Common myeloid progenitor, CD34-positive (primary cell): ENCODE data around the gene CSF3.
A peak's percentile ranks its signal among the peaks of the same experiment; 100 is the strongest.

Experiments used
- CTCF ChIA-PET: fragments of 350-600 bp; sonication (Branson Sonifier 250); formaldehyde crosslinking; loops from one replicate; lab custom pipeline; 2021; ENCODE audit warnings: antibody characterized with exemption; lab: Charles Lee
- POLR2A ChIA-PET: fragments of 350-600 bp; sonication (Branson Sonifier 250); formaldehyde crosslinking; loops from one replicate; lab custom pipeline; 2021; ENCODE audit warnings: antibody characterized with exemption; lab: Charles Lee
- DNase-seq, 3 donors: peaks; one replicate each; pipeline versions ENCODE4 v3.0.0 to v3.0.0-alpha.2; 2013
- H3K27ac ChIP-seq, 2 experiments: 1 replicate in 1 of 2; 2 replicates in 1 of 2; pipeline ENCODE4 v1.7.0; 2013; ENCODE audit warnings: inconsistent platforms in 2 of 2, low read length in 2 of 2, mild to moderate bottlenecking in 2 of 2, low read depth in 1 of 2, moderate library complexity in 1 of 2; ENCODE audit not compliant: severe bottlenecking in 2 of 2, insufficient read depth in 1 of 2, poor library complexity in 1 of 2
- H3K27me3 ChIP-seq, 5 experiments: replicated peaks in 2 of 5; 1 replicate in 3 of 5; 2 replicates in 2 of 5; pipeline versions ENCODE4 v1.6.1 to v1.7.0; 2013; ENCODE audit warnings: low read length in 4 of 5, mild to moderate bottlenecking in 2 of 5, moderate library complexity in 2 of 5, inconsistent platforms in 1 of 5; ENCODE audit not compliant: insufficient read depth in 5 of 5, control insufficient read depth in 4 of 5
- H3K36me3 ChIP-seq, 4 experiments: 1 replicate in 2 of 4; 2 replicates in 2 of 4; pipeline versions ENCODE4 v1.6.1 to v1.7.0; 2013; ENCODE audit warnings: low read length in 3 of 4, control low read depth in 1 of 4, mild to moderate bottlenecking in 1 of 4; ENCODE audit not compliant: control insufficient read depth in 4 of 4, insufficient read depth in 4 of 4
- H3K4me1 ChIP-seq, 4 experiments: 1 replicate in 3 of 4; 2 replicates in 1 of 4; pipeline versions ENCODE4 v1.6.1 to v1.7.1; 2013; ENCODE audit warnings: low read length in 3 of 4, mild to moderate bottlenecking in 3 of 4, control low read depth in 1 of 4, inconsistent platforms in 1 of 4, moderate library complexity in 1 of 4; ENCODE audit not compliant: control insufficient read depth in 4 of 4, insufficient read depth in 4 of 4; ENCODE audit errors: control extremely low read depth in 1 of 4
- H3K4me3 ChIP-seq, 7 experiments: 1 replicate in 4 of 7; 2 replicates in 3 of 7; pipeline versions ENCODE4 v1.5.1 to v1.7.0; 2013; ENCODE audit warnings: mild to moderate bottlenecking in 7 of 7, low read length in 6 of 7, moderate library complexity in 6 of 7, inconsistent platforms in 2 of 7, low read depth in 2 of 7, control low read depth in 1 of 7; ENCODE audit not compliant: insufficient read depth in 4 of 7, control insufficient read depth in 1 of 7; ENCODE audit errors: extremely low read depth in 1 of 7
- H3K9me3 ChIP-seq, 5 experiments: 1 replicate in 4 of 5; 2 replicates in 1 of 5; pipeline versions ENCODE4 v1.6.1 to v1.7.1; 2013; ENCODE audit warnings: low read length in 4 of 5, mild to moderate bottlenecking in 2 of 5, inconsistent platforms in 1 of 5, low read depth in 1 of 5, moderate library complexity in 1 of 5; ENCODE audit not compliant: control insufficient read depth in 4 of 5, insufficient read depth in 2 of 5; ENCODE audit errors: control extremely low read depth in 1 of 5
- WGBS: methylation state at CpG from one replicate; pipeline ENCODE4 v1.1.5; 2013; ENCODE audit not compliant: insufficient coverage; 5-methylcytosine and 5-hydroxymethylcytosine counted together

The CSF3 gene

GRCh38 chr17:40059729-40060475 is 44.7 kb downstream of the CSF3 start:
- Histone ChIP-seq H3K36me3 (no peaks in the 10 kb centered on the region), H3K27ac (no peak overlapping the region), H3K27me3 (peaks cover 0 to 5% (median 0%) of the 10 kb centered on the region in 5 experiments), H3K9me3 (no peaks in the 10 kb centered on the region), H3K4me1 (peaks cover 8 to 26% (median 23%) of the 10 kb centered on the region in 4 experiments), H3K4me3 (no peak overlapping the region)
- DNase-seq, result no peak
- POLR2A ChIA-PET, result no interaction called here
- WGBS, result 93% methylated on average over 3 of the region's 8 CpGs
- CTCF ChIA-PET, result interaction anchor here (1.2 to 7.4 kb wide), 9 partner anchors 8 to 53 kb away, joined by 3 to 50 read pairs (median 4); no protein-coding TSS in a partner anchor

GRCh38 chr17:40060887-40061608 is 45.8 kb downstream of the CSF3 start:
- POLR2A ChIA-PET, result no interaction called here
- 98% methylated on average over 9 of the region's 11 CpGs for WGBS

DNA sequence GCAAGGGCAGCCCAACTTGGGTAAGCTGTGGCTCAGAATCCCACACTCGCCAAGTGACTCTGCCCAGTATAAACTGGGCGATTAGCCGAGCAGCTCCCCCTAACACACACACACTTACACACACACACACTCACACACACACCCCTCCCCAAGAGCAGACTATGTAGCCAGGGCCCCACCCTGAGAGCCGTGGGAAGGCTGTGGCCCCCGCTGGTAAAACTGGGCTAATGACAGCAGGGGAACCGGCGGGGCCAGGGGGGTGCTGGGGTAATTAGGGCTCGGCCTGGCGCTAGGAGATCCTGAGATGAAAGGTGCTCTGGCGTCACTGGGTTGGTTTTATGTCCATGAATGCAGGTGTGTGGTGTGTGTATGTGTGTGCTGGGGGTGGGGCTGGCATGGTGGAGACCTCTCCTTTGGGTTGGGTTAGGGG is 46.4 kb downstream of the CSF3 start:
- H3K4me3 ChIP-seq, result peak overlapping the region in 1 of 7 experiments; percentile 78
- ChIA-PET CTCF (interaction anchor here (0.7 to 7.4 kb wide), 8 partner anchors 10 to 106 kb away, joined by 3 to 50 read pairs (median 8); no protein-coding TSS in a partner anchor), POLR2A (no interaction called here)
- peaks cover 0 to 5% (median 0%) of the 10 kb centered on the region in 5 experiments for H3K27me3 ChIP-seq
- H3K4me1 ChIP-seq, result peaks cover 8 to 40% (median 35%) of the 10 kb centered on the region in 4 experiments
- H3K9me3 ChIP-seq, result no peaks in the 10 kb centered on the region
- 83% methylated on average over 5 of the region's 10 CpGs for WGBS
- H3K36me3 ChIP-seq, result no peaks in the 10 kb centered on the region
- H3K27ac ChIP-seq, result no peak overlapping the region
- DNase-seq, result no peak

More at GRCh38 chr17:40060887-40061608, 45.8 kb downstream of the CSF3 start:
- CTCF ChIA-PET, result interaction anchor here (1.0 to 7.4 kb wide), 6 partner anchors 9 to 52 kb away, joined by 3 to 50 read pairs (median 17); no protein-coding TSS in a partner anchor
- Histone ChIP-seq H3K27ac (no peak overlapping the region), H3K27me3 (peaks cover 0 to 5% (median 0%) of the 10 kb centered on the region in 5 experiments), H3K36me3 (no peaks in the 10 kb centered on the region), H3K9me3 (no peaks in the 10 kb centered on the region), H3K4me1 (peaks cover 8 to 37% (median 34%) of the 10 kb centered on the region in 4 experiments), H3K4me3 (no peak overlapping the region)
- no peak for DNase-seq

- CTCF ChIA-PET, result interaction anchor here (0.7 to 7.7 kb wide), 13 partner anchors 11 to 105 kb away, joined by 3 to 112 read pairs (median 7); no protein-coding TSS in a partner anchor
- Histone ChIP-seq H3K27me3 (peaks cover 0 to 5% (median 0%) of the 10 kb centered on the region in 5 experiments), H3K9me3 (no peaks in the 10 kb centered on the region), H3K4me3 (peak within 1 kb of the TSS; percentile 71 to 96 (median 90)), H3K36me3 (no peaks in the 10 kb centered on the region), H3K4me1 (peaks cover 8 to 40% (median 37%) of the 10 kb centered on the region in 4 experiments), H3K27ac (peak within 1 kb of the TSS in 1 of 2 experiments; percentile 69)
- POLR2A ChIA-PET, result interaction anchor here (1.0 to 1.3 kb wide), 2 partner anchors 9 to 13 kb away, joined by 3 read pairs; no protein-coding TSS in a partner anchor
- WGBS, result under 1% methylated on average over 31 of the region's 83 CpGs
- peak in 2 of 3 donors; percentile 72 to 79 for DNase-seq
Measured at GRCh38 chr17:40062329-40063186, 47.3 kb downstream of the CSF3 start, which contains the start of gene THRA. Gene THRA, plus strand, starts transcription at chr17:40062965. Its CDS starts 11,524 bp downstream, at chr17:40074489.

- Histone ChIP-seq H3K36me3 (no peaks in the 10 kb centered on the region), H3K9me3 (no peaks in the 10 kb centered on the region), H3K27me3 (peaks cover 0 to 3% (median 0%) of the 10 kb centered on the region in 5 experiments), H3K27ac (peak overlapping the region in 1 of 2 experiments; percentile 69), H3K4me3 (peak overlapping the region; percentile 71 to 96 (median 90)), H3K4me1 (peaks cover 8 to 46% (median 44%) of the 10 kb centered on the region in 4 experiments)
- POLR2A ChIA-PET, result interaction anchor here (1.0 to 1.3 kb wide), 2 partner anchors 8 to 12 kb away, joined by 3 read pairs; no protein-coding TSS in a partner anchor
- 0% methylated on average over 28 of the region's 42 CpGs for WGBS
- DNase-seq, result peak in 2 of 3 donors; percentile 79 to 80
- CTCF ChIA-PET, result interaction anchor here (0.7 to 7.7 kb wide), 7 partner anchors 9 to 104 kb away, joined by 3 to 112 read pairs (median 5); partner anchors contain the start of gene MED24
Measured at GRCh38 chr17:40063187-40063771, 48.0 kb downstream of the CSF3 start.
